HepG2 (cell line): ENCODE results near the gene FIZ1. TPM values are rescaled to one million over a fixed set of nuclear protein-coding genes. Genes with fewer than 3 reads are reported as not detected.

ENCODE experiments used
- ATAC-seq: fragments of 200-7000 bp; cut with Tn5 transposase; 3 replicates; pipeline ENCODE4 v1.9.1; 2020; ENCODE audit warnings: mild to moderate bottlenecking, moderate library complexity
- BruUV-seq: library from RNA; stranded (reverse); fragments of 400-500 nt; replicated peaks from 2 replicates; lab custom pipeline; 2021; lab: Mats Ljungman, UMichigan
- CTCF ChIA-PET: fragments of 300-600 bp; formaldehyde crosslinking; extraction: SDS; loops from one replicate; lab custom pipeline; 2021; ENCODE audit warnings: low total read pairs, inconsistent platforms, low intra/inter-chr PET ratio; lab: Yijun Ruan, JAX
- POLR2A ChIA-PET: fragments of 350-600 bp; sonication (Branson Sonifier 250); formaldehyde crosslinking; loops from one replicate; lab custom pipeline; 2020; ENCODE audit warnings: antibody characterized with exemption, inconsistent platforms; lab: Yijun Ruan, JAX
- DNase-seq: peaks from one replicate; pipeline ENCODE4 v3.0.0-alpha.2; 2015; ENCODE audit warnings: low spot score
- FAIRE-seq: peaks from 3 replicates; lab custom pipeline; 2011; peaks lifted over from hg19 to GRCh38; lab: Jason Lieb, UNC
- H2AFZ ChIP-seq: one replicate; pipeline ENCODE4 v1.6.1; 2011; ENCODE audit warnings: low read length, inconsistent platforms
- H3K27ac ChIP-seq: fragments of 300-600 bp; 3 replicates; pipeline ENCODE4 v1.8.0; 2011; ENCODE audit warnings: mixed run types, mild to moderate bottlenecking, mixed read lengths, low read length, inconsistent platforms; ENCODE audit not compliant: insufficient read depth; ENCODE audit errors: extremely low read length
- H3K27me3 ChIP-seq, 2 experiments: fragments of 200-600 bp in 1 of 2; 2 replicates in 1 of 2; 3 replicates in 1 of 2; pipeline versions ENCODE4 v1.6.0 to v1.8.0; 2011; ENCODE audit warnings: low read length in 2 of 2, mild to moderate bottlenecking in 2 of 2, moderate library complexity in 2 of 2, inconsistent platforms in 1 of 2; ENCODE audit not compliant: insufficient read depth in 2 of 2, control insufficient read depth in 1 of 2
- H3K36me3 ChIP-seq, 2 experiments: fragments of 200-600 bp in 1 of 2; replicated peaks in 1 of 2; 2 replicates in 1 of 2; 3 replicates in 1 of 2; pipeline versions ENCODE4 v1.5.1 to v1.8.0; 2011; ENCODE audit warnings: low read length in 2 of 2, inconsistent platforms in 1 of 2; ENCODE audit not compliant: insufficient read depth in 2 of 2, control insufficient read depth in 1 of 2
- H3K4me1 ChIP-seq: 2 replicates; pipeline ENCODE4 v1.5.1; 2012; ENCODE audit warnings: low read length, inconsistent platforms; ENCODE audit not compliant: insufficient read depth
- H3K4me2 ChIP-seq: 2 replicates; pipeline ENCODE4 v1.6.0; 2011; ENCODE audit warnings: low read depth, low read length, inconsistent platforms
- H3K4me3 ChIP-seq, 3 experiments: fragments of 200-600 bp in 1 of 3; sonication (generic), shearing (Covaris generic) in 1 of 3; replicated peaks in 1 of 3; 2 replicates each; pipeline ENCODE4 v1.5.1; 2011 to 2016; ENCODE audit warnings: low read length in 3 of 3, inconsistent platforms in 2 of 3, low read depth in 2 of 3, mild to moderate bottlenecking in 2 of 3, control low read depth in 1 of 3, mixed read lengths in 1 of 3; ENCODE audit not compliant: insufficient read depth in 1 of 3
- H3K79me2 ChIP-seq: one replicate; pipeline ENCODE4 v1.6.1; 2011; ENCODE audit warnings: low read length, inconsistent platforms; ENCODE audit not compliant: insufficient read depth
- H3K9ac ChIP-seq: 2 replicates; pipeline ENCODE4 v1.6.0; 2011; ENCODE audit warnings: mild to moderate bottlenecking, low read depth, low read length, inconsistent platforms; ENCODE audit not compliant: insufficient read depth
- H3K9me3 ChIP-seq: 2 replicates; pipeline ENCODE4 v1.5.1; 2012; ENCODE audit warnings: mild to moderate bottlenecking, low read length
- H4K20me1 ChIP-seq: 2 replicates; pipeline ENCODE4 v1.6.0; 2011; ENCODE audit warnings: inconsistent platforms, mild to moderate bottlenecking, low read length, moderate library complexity; ENCODE audit not compliant: insufficient read depth
- EHMT2 ChIP-seq: fragments of 200-600 bp; sonication (generic); IDR thresholded peaks from 2 replicates; pipeline ENCODE4 v1.7.0; 2017; ENCODE audit warnings: antibody characterized with exemption, low read depth, low read length, borderline replicate concordance
- FOXK1 ChIP-seq: sonication (generic); formaldehyde crosslinking; IDR thresholded peaks from 2 replicates; pipeline ENCODE4 v1.4.0; 2020; ENCODE audit warnings: low read depth, missing genetic modification reagents, borderline replicate concordance
- MAX ChIP-seq: IDR thresholded peaks from 2 replicates; pipeline ENCODE4 v1.6.1; 2012; ENCODE audit warnings: inconsistent platforms
- MIER2 ChIP-seq: IDR thresholded peaks from 2 replicates; pipeline ENCODE4 v1.6.1; 2016; ENCODE audit warnings: missing biosample characterization, missing genetic modification reagents
- RBFOX2 ChIP-seq: fragments of 200-400 bp; formaldehyde crosslinking; IDR thresholded peaks from 2 replicates; pipeline ENCODE4 v1.6.1; 2017; ENCODE audit warnings: low read depth, mild to moderate bottlenecking, low read length
- TEAD3 ChIP-seq: optimal IDR thresholded peaks from 2 replicates; pipeline ENCODE3; 2016; ENCODE audit warnings: borderline replicate concordance
- ZBTB33 ChIP-seq: sonication (generic); formaldehyde crosslinking; IDR thresholded peaks from 2 replicates; pipeline ENCODE4 v1.4.0; 2020; ENCODE audit warnings: missing genetic modification reagents
- ZBTB38 ChIP-seq: sonication (generic); formaldehyde crosslinking; IDR thresholded peaks from 2 replicates; pipeline ENCODE4 v1.5.1; 2020; ENCODE audit warnings: mild to moderate bottlenecking, missing genetic modification reagents
- ZFP91 ChIP-seq: sonication (generic); formaldehyde crosslinking; IDR thresholded peaks from 2 replicates; pipeline ENCODE4 v1.9.0; 2022; ENCODE audit warnings: missing genetic modification reagents, mild to moderate bottlenecking, borderline replicate concordance
- ZSCAN21 ChIP-seq: sonication (generic); formaldehyde crosslinking; IDR thresholded peaks from 2 replicates; pipeline ENCODE4 v1.8.0; 2022; ENCODE audit warnings: mild to moderate bottlenecking, missing genetic modification reagents, moderate library complexity, borderline replicate concordance
- WGBS: methylation state at CpG from one replicate; pipeline ENCODE4 v1.1.6; 2017; ENCODE audit warnings: low lambda C conversion rate; 5-methylcytosine and 5-hydroxymethylcytosine counted together
- in situ Hi-C: cut with HindIII; loops from 2 replicates; pipeline ENCODE4 v1.10.0; 2017; ENCODE audit warnings: low pct_unique_long_range_greater_than_20kb; ENCODE audit not compliant: extremely low pct_ligation_motif_present
- intact Hi-C: fragments of 100-400 bp; cut with micrococcal nuclease; formaldehyde crosslinking; loops from one replicate; pipeline ENCODE4 v1.10.0; 2022; ENCODE audit not compliant: unreplicated experiment
- polyA plus RNA-seq, 8 experiments: library from polyadenylated mRNA; depleted of rRNA in 3 of 8; stranded (reverse) in 7 of 8; unstranded in 1 of 8; fragments of >200 nt; fragmentation: Illumina TruSeq in 4 of 8; extraction: Trizol in 4 of 8; gene quantifications; 2 replicates each; pipeline versions ENCODE4 v1.2.1 to v1.2.3, GENCODE V29; 2011 to 2016; ENCODE audit warnings: low read depth in 4 of 8, missing spikeins in 1 of 8, mixed read lengths in 1 of 8; ENCODE audit not compliant: insufficient read depth in 1 of 8
- total RNA-seq, 5 experiments: library from RNA; depleted of rRNA; stranded (reverse); fragments of >200 nt; fragmentation: Illumina TruSeq; extraction: Trizol; gene quantifications; 2 replicates each; pipeline ENCODE4 v1.2.3, GENCODE V29; 2016; ENCODE audit warnings: low read depth in 1 of 5

The FIZ1 gene
- total and polyA plus RNA-seq, 2 of the 13 experiments (the other 11 are each of a cell fraction or from before 2014, with no cell fraction given): 3.6 to 5.9 TPM

GRCh38 chr19:55638864-55639359 is 39.6 kb upstream of the FIZ1 start (continued):
- TF ChIP-seq FOXK1 (CRISPR knock-in tag) (peak; percentile 47; the same call in 1 of the 2 replicates), TEAD3 (CRISPR knock-in tag) (peak; percentile 18), MAX (peak; percentile 17; the same call in 1 of the 2 replicates), ZSCAN21 (CRISPR knock-in tag) (no peak), ZFP91 (CRISPR knock-in tag) (peak; percentile 45; the same call in 1 of the 2 replicates), MIER2 (CRISPR knock-in tag) (0 out of 2 replicates have a peak, but pooled peaks have one; percentile 9), ZBTB38 (CRISPR knock-in tag) (0 out of 2 replicates have a peak, but pooled peaks have one; percentile 43)
- TF ChIP-seq, all 625 proteins: peak for 38

GRCh38 chr19:55637534-55637933 is 38.2 kb upstream of the FIZ1 start:
- H2AFZ ChIP-seq: no peak overlapping the region
- WGBS: 76% methylated on average over 8 of the region's 11 CpGs
- H3K27me3 ChIP-seq: no peaks in the 10 kb centered on the region; a peak in 1 of 5 replicates
- H3K4me1 ChIP-seq: peaks cover 47% of the 10 kb centered on the region
- no TSS peak for BruUV-seq
- no peaks in the 10 kb centered on the region for H3K9me3 ChIP-seq
- no peaks in the 10 kb centered on the region for H3K36me3 ChIP-seq
- H3K9ac ChIP-seq: no peak overlapping the region
- no peak overlapping the region for H3K4me3 ChIP-seq
- peaks cover 33% of the 10 kb centered on the region for H3K79me2 ChIP-seq
- no peak for DNase-seq
- no peak overlapping the region for H3K27ac ChIP-seq
- ChIA-PET POLR2A (interaction anchor here (0.7 to 3.3 kb wide), 4 partner anchors 10 to 38 kb away, joined by 3 to 15 read pairs (median 8); partner anchors contain the start of genes FIZ1, U2AF2 and ZNF784), CTCF (no interaction called here)
- intact Hi-C loops (loop anchor here (10.0 kb wide), 1 partner anchor 53 kb away; the partner anchor contains the start of gene ZNF579), in situ Hi-C loops (no loop called here)
- no peak overlapping the region; the same call in 1 of the 2 replicates for H3K4me2 ChIP-seq
- ATAC-seq: no peak
- no peaks in the 10 kb centered on the region for H4K20me1 ChIP-seq
- TF ChIP-seq RBFOX2 (0 out of 2 replicates have a peak, but pooled peaks have one; percentile 21), EHMT2 (no peak), ZBTB33 (CRISPR knock-in tag) (peak; percentile 55; the same call in 1 of the 2 replicates)
- FAIRE-seq: no peak
